Fibroblast of pulmonary artery (primary cell): ENCODE measurements around the gene KRTAP5-9.

ENCODE experiments used
- DNase-seq: peaks from one replicate; pipeline ENCODE4 v3.0.0-alpha.2; 2010; ENCODE audit warnings: low read depth
- H3K4me3 ChIP-seq: replicated peaks from 2 replicates; pipeline ENCODE4 v1.5.1; 2011; ENCODE audit warnings: low read depth, mild to moderate bottlenecking, control low read depth, low read length, moderate library complexity
- CTCF ChIP-seq: IDR thresholded peaks from 2 replicates; pipeline ENCODE4 v1.5.1; 2011; ENCODE audit warnings: mild to moderate bottlenecking, control low read depth, low read length, inconsistent platforms; ENCODE audit errors: missing control alignments

KRTAP5-9 gene

GRCh38 chr11:71502871-71503435 is 45.3 kb upstream of the KRTAP5-9 start:
- TF ChIP-seq CTCF, result no peak
- DNase-seq, result no peak
- H3K4me3 ChIP-seq, result no peak overlapping the region

- no peak overlapping the region for H3K4me3 ChIP-seq
- TF ChIP-seq CTCF, result no peak
- no peak for DNase-seq
Measured at GRCh38 chr11:71504531-71504930, 43.7 kb upstream of the KRTAP5-9 start.

GRCh38 chr11:71505001-71505400 is 43.2 kb upstream of the KRTAP5-9 start:
- DNase-seq, result peak; percentile 8
- TF ChIP-seq CTCF, result no peak
- H3K4me3 ChIP-seq, result no peak overlapping the region

- H3K4me3 ChIP-seq, result no peak overlapping the region
- no peak for DNase-seq
- TF ChIP-seq CTCF, result no peak
Measured at GRCh38 chr11:71505781-71506180, 42.4 kb upstream of the KRTAP5-9 start.

- no peak for DNase-seq
- H3K4me3 ChIP-seq, result no peak overlapping the region
- TF ChIP-seq CTCF, result no peak
Measured at GRCh38 chr11:71507102-71507501, 41.1 kb upstream of the KRTAP5-9 start.

GRCh38 chr11:71518506-71519471 is 29.4 kb upstream of the KRTAP5-9 start:
- DNase-seq, result no peak
- H3K4me3 ChIP-seq, result no peak overlapping the region
- TF ChIP-seq CTCF, result no peak

- DNase-seq, result no peak
- H3K4me3 ChIP-seq, result no peak overlapping the region
- no peak for TF ChIP-seq CTCF
Measured at GRCh38 chr11:71519546-71519945, 28.7 kb upstream of the KRTAP5-9 start.
